Stimulated activated CD4-positive, alpha-beta T cell treated with anti-CD3 and anti-CD28 coated beads, Interleukin-1b, Interleukin-23, amount 100 ng/mL, for 24 hours (primary cell): ENCODE data around the gene TM4SF18.
"Not testable (repeated sequence)": the region's sequence is repeated elsewhere in the genome, so short reads cannot be mapped to it uniquely, and the experiment has no call there.

ENCODE experiments used
- DNase-seq, 4 experiments: peaks; one replicate each; pipeline ENCODE4 v3.0.0-alpha.2; 2020; ENCODE audit warnings: low read depth in 4 of 4, low spot score in 1 of 4

Gene TM4SF18

GRCh38 chr3:149368674-149369497 is 35.5 kb upstream of the TM4SF18 start:
- no peak for DNase-seq

GRCh38 chr3:149368201-149368673 is 34.8 kb upstream of the TM4SF18 start:
- DNase-seq, result no peak

GRCh38 chr3:149366941-149367840 is 33.8 kb upstream of the TM4SF18 start:
- no peak for DNase-seq

- DNase-seq, result no peak
Observed at GRCh38 chr3:149366031-149366430, 32.6 kb upstream of the TM4SF18 start.

- no peak for DNase-seq
Observed at GRCh38 chr3:149364624-149365023, 31.2 kb upstream of the TM4SF18 start.

- DNase-seq, result no peak
Observed at GRCh38 chr3:149363053-149363452, 29.6 kb upstream of the TM4SF18 start.

- DNase-seq, result no peak
Observed at GRCh38 chr3:149362366-149362765, 28.9 kb upstream of the TM4SF18 start.

- no peak for DNase-seq
Observed at GRCh38 chr3:149356630-149357029, 23.2 kb upstream of the TM4SF18 start.

- no peak for DNase-seq
Observed at GRCh38 chr3:149356044-149356592, 22.7 kb upstream of the TM4SF18 start.

GRCh38 chr3:149353581-149354184 is 20.2 kb upstream of the TM4SF18 start:
- DNase-seq, result no peak

GRCh38 chr3:149352556-149352955 is 19.1 kb upstream of the TM4SF18 start:
- peak in 1 of 4 experiments; percentile 9 for DNase-seq

GRCh38 chr3:149343951-149344350 is 10.5 kb upstream of the TM4SF18 start:
- DNase-seq, result no peak

GRCh38 chr3:149342413-149343380 is 9.3 kb upstream of the TM4SF18 start:
- DNase-seq, result no peak

GRCh38 chr3:149340310-149340933 is 7.0 kb upstream of the TM4SF18 start:
- no peak for DNase-seq

- no peak for DNase-seq
Observed at GRCh38 chr3:149339931-149340309, 6.5 kb upstream of the TM4SF18 start.

- DNase-seq, result not testable (repeated sequence)
Observed at GRCh38 chr3:149337486-149337885, 4.0 kb upstream of the TM4SF18 start.

- no peak for DNase-seq
Observed at GRCh38 chr3:149336925-149337324, 3.5 kb upstream of the TM4SF18 start.

- no peak for DNase-seq
Observed at GRCh38 chr3:149332771-149333170, 665 bp downstream of the TM4SF18 start.

GRCh38 chr3:149332227-149332765 is 1.1 kb downstream of the TM4SF18 start:
- no peak for DNase-seq
